Caco-2 (cell line): Measurements from ENCODE around the gene COPS3. TPM values are rescaled to one million over a fixed set of nuclear protein-coding genes. Genes with fewer than 3 reads are reported as not detected.
"Not testable (repeated sequence)": the region's sequence is repeated elsewhere in the genome, so short reads cannot be mapped to it uniquely, and the experiment has no call there.

Experiments
- BruUV-seq: library from RNA; stranded (reverse); fragments of 400-500 nt; replicated peaks from 2 replicates; lab custom pipeline; 2021; lab: Mats Ljungman, UMichigan
- CTCF ChIA-PET: fragments of 300-600 bp; sonication (Branson Sonifier 250); formaldehyde crosslinking; loops from one replicate; lab custom pipeline; 2022; ENCODE audit warnings: antibody characterized with exemption; lab: Charles Lee
- POLR2A ChIA-PET: fragments of 300-600 bp; sonication (Branson Sonifier 250); formaldehyde crosslinking; loops from one replicate; lab custom pipeline; 2022; ENCODE audit warnings: antibody characterized with exemption; lab: Charles Lee
- DNase-seq, 2 experiments: peaks; one replicate each; pipeline versions ENCODE4 v3.0.0 to v3.0.0-alpha.2; 2020 to 2022
- H3K27me3 ChIP-seq: replicated peaks from 2 replicates; pipeline ENCODE4 v1.6.0; 2011; ENCODE audit warnings: low read length; ENCODE audit not compliant: control insufficient read depth, insufficient read depth
- H3K36me3 ChIP-seq: 2 replicates; pipeline ENCODE4 v1.5.1; 2011; ENCODE audit warnings: low read length; ENCODE audit not compliant: control insufficient read depth, insufficient read depth
- H3K4me1 ChIP-seq: fragments of 250-450 bp; sonication (Bioruptor Pico); 2 replicates; pipeline ENCODE4 v1.5.1; 2020; ENCODE audit warnings: mild to moderate bottlenecking
- H3K4me3 ChIP-seq: 2 replicates; pipeline ENCODE4 v1.5.1; 2011; ENCODE audit warnings: low read depth, mild to moderate bottlenecking, control low read depth, low read length
- H3K9me3 ChIP-seq: fragments of 250-450 bp; sonication (Bioruptor Pico); 2 replicates; pipeline ENCODE4 v1.5.1; 2020; ENCODE audit warnings: mild to moderate bottlenecking, moderate library complexity
- H3K27ac Mint-ChIP-seq: one replicate; pipeline ENCODE4 v1.8.0; 2022; ENCODE audit warnings: mixed read lengths; ENCODE audit not compliant: unreplicated experiment
- H3K27me3 Mint-ChIP-seq: one replicate; pipeline ENCODE4 v1.8.0; 2022; ENCODE audit warnings: mixed read lengths; ENCODE audit not compliant: insufficient read depth, unreplicated experiment
- H3K36me3 Mint-ChIP-seq: one replicate; pipeline ENCODE4 v1.8.0; 2022; ENCODE audit warnings: mild to moderate bottlenecking, mixed read lengths; ENCODE audit not compliant: insufficient read depth, unreplicated experiment
- H3K4me1 Mint-ChIP-seq: one replicate; pipeline ENCODE4 v1.8.0; 2022; ENCODE audit warnings: low read depth, mixed read lengths; ENCODE audit not compliant: unreplicated experiment
- H3K4me3 Mint-ChIP-seq: one replicate; pipeline ENCODE4 v1.8.0; 2022; ENCODE audit warnings: mild to moderate bottlenecking, moderate library complexity, mixed read lengths; ENCODE audit not compliant: unreplicated experiment
- H3K9me3 Mint-ChIP-seq: one replicate; pipeline ENCODE4 v1.8.0; 2022; ENCODE audit warnings: mixed read lengths; ENCODE audit not compliant: unreplicated experiment
- CTCF ChIP-seq, 2 experiments: fragments of 200-600 bp in 1 of 2; IDR thresholded peaks; 1 replicate in 1 of 2; 2 replicates in 1 of 2; pipeline versions ENCODE4 v1.5.1 to v1.8.0; 2011 to 2022; ENCODE audit warnings: antibody characterized with exemption in 1 of 2, control low read depth in 1 of 2, inconsistent platforms in 1 of 2, low read depth in 1 of 2, low read length in 1 of 2, mild to moderate bottlenecking in 1 of 2, moderate library complexity in 1 of 2; ENCODE audit not compliant: insufficient read depth in 1 of 2, severe bottlenecking in 1 of 2, unreplicated experiment in 1 of 2
- intact Hi-C: fragments of 100-400 bp; cut with micrococcal nuclease; formaldehyde crosslinking; loops from one replicate; pipeline ENCODE4 v1.10.0; 2022; ENCODE audit not compliant: unreplicated experiment
- total RNA-seq: library from RNA; stranded (reverse); gene quantifications from 2 replicates; pipeline ENCODE4 v1.2.3, GENCODE V29; 2022

The COPS3 gene
- total RNA-seq, 1 experiment from 2014 or later: 120 TPM

GRCh38 chr17:17258011-17258410 is 23.0 kb downstream of the COPS3 start:
- ChIA-PET CTCF (interaction anchor here (0.6 kb wide), 1 partner anchor 12 kb away, joined by 3 read pairs; no protein-coding TSS in a partner anchor), POLR2A (no interaction called here)
- Histone ChIP-seq H3K4me1 (no peaks in the 10 kb centered on the region), H3K27me3 (no peaks in the 10 kb centered on the region), H3K4me3 (no peak overlapping the region), H3K36me3 (peaks cover 6% of the 10 kb centered on the region), H3K9me3 (no peaks in the 10 kb centered on the region)
- no TSS peak for BruUV-seq
- no peak for TF ChIP-seq CTCF (IDR thresholded peaks at IDR 0.05; ENCODE audit: insufficient read depth in 1 of 2, low read depth in 1 of 2, low read length in 1 of 2, severe bottlenecking in 1 of 2, unreplicated experiment in 1 of 2)
- no peaks in the 10 kb centered on the region for H3K9me3 Mint-ChIP-seq
- H3K36me3 Mint-ChIP-seq: peaks cover 82% of the 10 kb centered on the region
- H3K4me3 Mint-ChIP-seq: no peak overlapping the region
- H3K27ac Mint-ChIP-seq: no peak overlapping the region
- DNase-seq: no peak
- no peaks in the 10 kb centered on the region for H3K27me3 Mint-ChIP-seq
- intact Hi-C loops: no loop called here
- no peaks in the 10 kb centered on the region for H3K4me1 Mint-ChIP-seq

- POLR2A ChIA-PET: interaction anchor here (0.6 kb wide), 1 partner anchor 21 kb away, joined by 6 read pairs; no protein-coding TSS in a partner anchor
Observed at GRCh38 chr17:17256316-17256715, 24.7 kb downstream of the COPS3 start.

GRCh38 chr17:17255689-17256088 is 25.4 kb downstream of the COPS3 start:
- H3K27me3 Mint-ChIP-seq, intact Hi-C loops, H3K27ac Mint-ChIP-seq, POLR2A ChIA-PET, CTCF ChIA-PET, H3K4me3 Mint-ChIP-seq, H3K27me3 ChIP-seq, H3K36me3 ChIP-seq, H3K4me1 ChIP-seq, H3K9me3 ChIP-seq, H3K4me1 Mint-ChIP-seq, H3K4me3 ChIP-seq, DNase-seq, BruUV-seq, H3K9me3 Mint-ChIP-seq: not testable (repeated sequence)
- H3K36me3 Mint-ChIP-seq: peaks cover 93% of the 10 kb centered on the region

More at GRCh38 chr17:17256316-17256715, 24.7 kb downstream of the COPS3 start:
- DNase-seq: no peak
- Histone ChIP-seq H3K4me1 (no peaks in the 10 kb centered on the region), H3K27me3 (no peaks in the 10 kb centered on the region), H3K9me3 (no peaks in the 10 kb centered on the region), H3K36me3 (peaks cover 8% of the 10 kb centered on the region), H3K4me3 (no peak overlapping the region)
- Mint-ChIP-seq H3K4me3 (no peak overlapping the region), H3K27ac (no peak overlapping the region), H3K4me1 (no peaks in the 10 kb centered on the region), H3K9me3 (no peaks in the 10 kb centered on the region), H3K27me3 (no peaks in the 10 kb centered on the region), H3K36me3 (peaks cover 93% of the 10 kb centered on the region)
- no peak for TF ChIP-seq CTCF (IDR thresholded peaks at IDR 0.05; ENCODE audit: insufficient read depth in 1 of 2, low read depth in 1 of 2, low read length in 1 of 2, severe bottlenecking in 1 of 2, unreplicated experiment in 1 of 2)
- intact Hi-C loops: no loop called here
- BruUV-seq: no TSS peak
- CTCF ChIA-PET: no interaction called here

GRCh38 chr17:17254036-17254435 is 27.0 kb downstream of the COPS3 start:
- no TSS peak for BruUV-seq
- no peaks in the 10 kb centered on the region for H3K9me3 Mint-ChIP-seq
- Histone ChIP-seq H3K36me3 (peaks cover 6% of the 10 kb centered on the region), H3K4me1 (no peaks in the 10 kb centered on the region), H3K27me3 (no peaks in the 10 kb centered on the region), H3K9me3 (no peaks in the 10 kb centered on the region), H3K4me3 (no peak overlapping the region)
- ChIA-PET POLR2A (no interaction called here), CTCF (no interaction called here)
- intact Hi-C loops: no loop called here
- H3K27me3 Mint-ChIP-seq: no peaks in the 10 kb centered on the region
- no peaks in the 10 kb centered on the region for H3K4me1 Mint-ChIP-seq
- H3K27ac Mint-ChIP-seq: no peak overlapping the region
- H3K4me3 Mint-ChIP-seq: no peak overlapping the region
- H3K36me3 Mint-ChIP-seq: peaks cover 89% of the 10 kb centered on the region
- TF ChIP-seq CTCF (IDR thresholded peaks at IDR 0.05; ENCODE audit: insufficient read depth in 1 of 2, low read depth in 1 of 2, low read length in 1 of 2, severe bottlenecking in 1 of 2, unreplicated experiment in 1 of 2): no peak
- no peak for DNase-seq
